GM20000 (cell line): ENCODE data around the gene PHACTR1.

Experiments
- DNase-seq: peaks from one replicate; pipeline ENCODE4 v3.0.0; 2012; ENCODE audit warnings: low spot score
- CTCF ChIP-seq: IDR thresholded peaks from 2 replicates; pipeline ENCODE4 v1.5.1; 2012; ENCODE audit warnings: mild to moderate bottlenecking, control low read depth; ENCODE audit errors: extremely low read depth, missing control alignments

PHACTR1 gene

GRCh38 chr6:13273202-13273930 lies 556.8 kb downstream of the PHACTR1 start:
- no peak for DNase-seq
- TF ChIP-seq CTCF: no peak

GRCh38 chr6:13273931-13274706 lies 557.6 kb downstream of the PHACTR1 start:
- DNase-seq: peak; percentile 60
- TF ChIP-seq CTCF: no peak

GRCh38 chr6:13274707-13275434 lies 558.3 kb downstream of the PHACTR1 start:
- DNase-seq: no peak

GRCh38 chr6:13275435-13275989 lies 558.9 kb downstream of the PHACTR1 start:
- no peak for TF ChIP-seq CTCF
- no peak for DNase-seq

More at GRCh38 chr6:13274707-13275434, 558.3 kb downstream of the PHACTR1 start:
- TF ChIP-seq CTCF: no peak

GRCh38 chr6:13277231-13277630 lies 560.7 kb downstream of the PHACTR1 start:
- DNase-seq: no peak

GRCh38 chr6:13278164-13278563 lies 561.6 kb downstream of the PHACTR1 start:
- peak; percentile 45 for TF ChIP-seq CTCF
- DNase-seq: no peak

More at GRCh38 chr6:13277231-13277630, 560.7 kb downstream of the PHACTR1 start:
- TF ChIP-seq CTCF: no peak
